ENCODE data around the gene NFATC3.
A peak's percentile ranks its signal among the peaks of the same experiment; 100 is the strongest.
"Not testable (repeated sequence)": the region's sequence is repeated elsewhere in the genome, so short reads cannot be mapped to it uniquely, and the experiment has no call there.

NFATC3 gene

GRCh38 chr16:68086860-68087268, 1.7 kb downstream of the NFATC3 start:
- no peak for TF ChIP-seq TAF1 (IDR thresholded peaks at IDR 0.05; ENCODE audit: low read depth, low read length)
- no peak for TF ChIP-seq POLR2AphosphoS5 (IDR thresholded peaks at IDR 0.05; ENCODE audit: low read depth, low read length)
- TF ChIP-seq PAX5 (IDR thresholded peaks at IDR 0.05; ENCODE audit: insufficient read depth, low read length, severe bottlenecking), result no peak
- no peak for TF ChIP-seq POU2F2 (IDR thresholded peaks at IDR 0.05; ENCODE audit: low read depth, low read length)
- TF ChIP-seq POLR2A (IDR thresholded peaks at IDR 0.05; ENCODE audit: low read depth, low read length), result no peak
- no peak for TF ChIP-seq SPI1 (IDR thresholded peaks at IDR 0.05; ENCODE audit: low read depth, low read length)
- DNase-seq (ENCODE audit: insufficient read length, low spot score) (no peak), FAIRE-seq (no peak)

DNA sequence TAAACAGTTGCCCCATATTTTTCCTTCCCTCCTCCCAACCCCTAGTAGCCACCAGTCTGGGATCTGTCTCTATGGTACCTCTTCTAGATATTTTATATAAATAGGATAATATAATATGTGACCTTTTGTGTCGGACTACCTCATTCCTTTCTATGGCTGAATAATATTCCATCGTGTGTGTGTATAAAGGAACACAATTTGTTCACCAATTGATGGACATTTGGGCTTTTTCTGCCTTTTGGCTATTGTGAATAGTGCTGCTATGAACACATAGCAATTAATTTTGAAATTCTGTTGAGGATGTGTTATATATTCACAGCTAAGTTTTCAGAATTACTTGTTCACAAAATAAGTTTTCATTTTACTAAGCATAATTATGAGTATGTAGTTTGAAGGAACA, 2.5 kb downstream of the NFATC3 start:
- TF ChIP-seq POLR2AphosphoS5 (IDR thresholded peaks at IDR 0.05; ENCODE audit: low read depth, low read length) (no peak), PAX5 (IDR thresholded peaks at IDR 0.05; ENCODE audit: insufficient read depth, low read length, severe bottlenecking) (no peak), SPI1 (IDR thresholded peaks at IDR 0.05; ENCODE audit: low read depth, low read length) (no peak), POLR2A (IDR thresholded peaks at IDR 0.05; ENCODE audit: low read depth, low read length) (no peak), POU2F2 (IDR thresholded peaks at IDR 0.05; ENCODE audit: low read depth, low read length) (no peak), TAF1 (IDR thresholded peaks at IDR 0.05; ENCODE audit: low read depth, low read length) (no peak)
- DNase-seq (ENCODE audit: insufficient read length, low spot score) (no peak), FAIRE-seq (peak; percentile 9)

- FAIRE-seq (no peak), DNase-seq (ENCODE audit: insufficient read length, low spot score) (no peak)
Measured at GRCh38 chr16:68088130-68088972, 3.2 kb downstream of the NFATC3 start.

GRCh38 chr16:68089067-68089466, 3.9 kb downstream of the NFATC3 start:
- DNase-seq (ENCODE audit: insufficient read length, low spot score), result no peak
- FAIRE-seq, result no peak
- TF ChIP-seq POLR2A (IDR thresholded peaks at IDR 0.05; ENCODE audit: low read depth, low read length) (no peak), PAX5 (IDR thresholded peaks at IDR 0.05; ENCODE audit: insufficient read depth, low read length, severe bottlenecking) (no peak), SPI1 (IDR thresholded peaks at IDR 0.05; ENCODE audit: low read depth, low read length) (no peak), POLR2AphosphoS5 (IDR thresholded peaks at IDR 0.05; ENCODE audit: low read depth, low read length) (no peak), POU2F2 (IDR thresholded peaks at IDR 0.05; ENCODE audit: low read depth, low read length) (no peak), TAF1 (IDR thresholded peaks at IDR 0.05; ENCODE audit: low read depth, low read length) (no peak)

More at GRCh38 chr16:68088130-68088972, 3.2 kb downstream of the NFATC3 start:
- TF ChIP-seq TAF1 (IDR thresholded peaks at IDR 0.05; ENCODE audit: low read depth, low read length) (no peak), SPI1 (IDR thresholded peaks at IDR 0.05; ENCODE audit: low read depth, low read length) (no peak), POLR2AphosphoS5 (IDR thresholded peaks at IDR 0.05; ENCODE audit: low read depth, low read length) (no peak), POU2F2 (IDR thresholded peaks at IDR 0.05; ENCODE audit: low read depth, low read length) (no peak)

DNA sequence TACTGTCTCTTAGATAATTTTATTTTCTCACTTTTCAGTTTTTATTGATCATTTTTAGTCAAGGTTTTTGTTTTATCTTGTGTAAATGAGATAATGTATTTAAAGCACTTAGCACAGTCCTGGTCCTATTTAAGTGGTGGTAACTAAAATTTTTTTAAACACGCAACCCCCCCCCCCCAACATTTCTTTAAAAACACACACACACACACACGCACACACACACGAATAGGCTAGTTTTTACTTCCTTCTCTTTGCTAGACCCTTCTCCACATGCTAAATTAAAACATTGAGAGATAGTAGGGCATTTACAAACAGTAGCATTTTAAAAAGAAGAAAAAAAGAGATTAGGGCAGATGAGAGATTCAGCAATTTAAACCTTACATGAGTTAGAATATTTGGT, 5.0 kb downstream of the NFATC3 start:
- FAIRE-seq, result no peak
- DNase-seq (ENCODE audit: insufficient read length, low spot score), result no peak
- no peak for TF ChIP-seq POLR2AphosphoS5 (IDR thresholded peaks at IDR 0.05; ENCODE audit: low read depth, low read length)

DNA sequence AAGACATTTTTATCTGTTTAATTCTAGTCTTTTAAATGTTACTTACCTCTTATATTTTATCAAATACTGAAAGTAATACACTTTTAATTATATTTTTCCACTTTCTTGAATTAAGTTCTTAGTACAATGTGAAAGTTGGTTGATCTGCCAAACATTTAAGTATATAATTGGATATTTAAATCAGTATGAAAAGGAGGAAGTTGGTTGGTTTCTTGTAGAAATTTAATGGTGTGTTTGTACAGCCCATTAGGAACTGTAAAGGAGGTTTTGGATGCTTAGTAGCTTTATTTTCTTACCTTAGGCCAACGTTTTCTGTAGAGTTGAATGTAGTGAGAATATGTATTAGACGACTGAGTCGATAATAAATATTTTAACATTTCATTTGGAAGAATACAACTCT, 5.4 kb downstream of the NFATC3 start:
- DNase-seq (ENCODE audit: insufficient read length, low spot score) (no peak), FAIRE-seq (no peak)
- TF ChIP-seq POLR2AphosphoS5 (IDR thresholded peaks at IDR 0.05; ENCODE audit: low read depth, low read length) (no peak), POU2F2 (IDR thresholded peaks at IDR 0.05; ENCODE audit: low read depth, low read length) (no peak), TAF1 (IDR thresholded peaks at IDR 0.05; ENCODE audit: low read depth, low read length) (no peak), POLR2A (IDR thresholded peaks at IDR 0.05; ENCODE audit: low read depth, low read length) (no peak), SPI1 (IDR thresholded peaks at IDR 0.05; ENCODE audit: low read depth, low read length) (no peak), PAX5 (IDR thresholded peaks at IDR 0.05; ENCODE audit: insufficient read depth, low read length, severe bottlenecking) (no peak)

GRCh38 chr16:68091380-68092261, 6.5 kb downstream of the NFATC3 start:
- peak; percentile 9 for FAIRE-seq
- no peak for DNase-seq (ENCODE audit: insufficient read length, low spot score)
- no peak for TF ChIP-seq PAX5 (IDR thresholded peaks at IDR 0.05; ENCODE audit: insufficient read depth, low read length, severe bottlenecking)
- TF ChIP-seq SPI1 (IDR thresholded peaks at IDR 0.05; ENCODE audit: low read depth, low read length), result no peak
- TF ChIP-seq POU2F2 (IDR thresholded peaks at IDR 0.05; ENCODE audit: low read depth, low read length), result no peak
- no peak for TF ChIP-seq POLR2AphosphoS5 (IDR thresholded peaks at IDR 0.05; ENCODE audit: low read depth, low read length)
- no peak for TF ChIP-seq POLR2A (IDR thresholded peaks at IDR 0.05; ENCODE audit: low read depth, low read length)
- no peak for TF ChIP-seq TAF1 (IDR thresholded peaks at IDR 0.05; ENCODE audit: low read depth, low read length)

- FAIRE-seq; DNase-seq (ENCODE audit: insufficient read length, low spot score): not testable (repeated sequence)
Measured at GRCh38 chr16:68092275-68092674, 7.1 kb downstream of the NFATC3 start.

DNA sequence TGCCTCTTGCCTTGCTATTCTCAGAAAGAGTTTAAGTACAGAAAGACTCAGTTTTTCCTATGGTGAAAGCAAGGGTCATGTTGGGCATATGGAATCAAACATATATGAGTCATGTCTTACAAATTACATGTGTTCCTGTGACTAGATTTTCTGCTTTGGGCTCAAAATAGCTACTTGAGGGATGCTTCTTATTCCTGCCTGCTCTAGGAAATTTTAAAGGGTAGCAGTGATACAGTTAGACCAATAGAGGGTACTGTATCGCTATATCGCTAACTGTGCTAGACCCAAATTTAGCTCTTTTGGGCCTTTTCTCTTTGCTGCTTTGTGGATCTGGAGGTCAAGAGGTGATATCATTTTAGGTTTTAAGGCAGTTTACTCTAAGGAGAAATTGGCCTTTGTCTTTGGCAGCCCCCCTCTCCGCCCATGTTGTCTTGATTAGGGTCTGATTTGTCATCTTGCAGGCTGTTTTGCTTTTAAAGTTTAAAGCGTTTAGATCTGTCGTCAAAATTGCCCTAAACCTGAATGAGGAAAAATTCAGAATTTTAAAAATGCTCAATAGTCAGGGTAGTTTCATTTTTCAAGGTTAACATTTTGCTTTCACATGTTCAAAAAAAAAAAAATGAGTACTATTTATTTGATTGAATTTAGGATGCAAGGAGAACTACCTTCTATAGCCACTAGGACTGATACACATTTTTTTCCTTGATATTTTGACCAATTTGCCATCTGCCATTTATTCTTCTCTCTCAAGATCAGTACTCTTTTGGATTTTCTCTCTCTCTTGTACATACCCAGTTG, 8.8 kb downstream of the NFATC3 start:
- DNase-seq (ENCODE audit: insufficient read length, low spot score), result no peak
- no peak for TF ChIP-seq POU2F2 (IDR thresholded peaks at IDR 0.05; ENCODE audit: low read depth, low read length)
- no peak for TF ChIP-seq TAF1 (IDR thresholded peaks at IDR 0.05; ENCODE audit: low read depth, low read length)
- no peak for TF ChIP-seq SPI1 (IDR thresholded peaks at IDR 0.05; ENCODE audit: low read depth, low read length)
- TF ChIP-seq POLR2AphosphoS5 (IDR thresholded peaks at IDR 0.05; ENCODE audit: low read depth, low read length), result no peak
- TF ChIP-seq POLR2A (IDR thresholded peaks at IDR 0.05; ENCODE audit: low read depth, low read length), result no peak
- no peak for TF ChIP-seq PAX5 (IDR thresholded peaks at IDR 0.05; ENCODE audit: insufficient read depth, low read length, severe bottlenecking)
- peak; percentile 72 for FAIRE-seq

Data from GM12891 (cell line).